Measurements from ENCODE around the gene RTN4RL1. TPM values are rescaled to one million over a fixed set of nuclear protein-coding genes. Genes with fewer than 3 reads are reported as not detected.
A peak's percentile ranks its signal among the peaks of the same experiment; 100 is the strongest.

RTN4RL1 gene
- total RNA-seq, 4 donors from 2014 or later: 1.4 to 4.9 (median 1.9) TPM; not detected in 1

DNA sequence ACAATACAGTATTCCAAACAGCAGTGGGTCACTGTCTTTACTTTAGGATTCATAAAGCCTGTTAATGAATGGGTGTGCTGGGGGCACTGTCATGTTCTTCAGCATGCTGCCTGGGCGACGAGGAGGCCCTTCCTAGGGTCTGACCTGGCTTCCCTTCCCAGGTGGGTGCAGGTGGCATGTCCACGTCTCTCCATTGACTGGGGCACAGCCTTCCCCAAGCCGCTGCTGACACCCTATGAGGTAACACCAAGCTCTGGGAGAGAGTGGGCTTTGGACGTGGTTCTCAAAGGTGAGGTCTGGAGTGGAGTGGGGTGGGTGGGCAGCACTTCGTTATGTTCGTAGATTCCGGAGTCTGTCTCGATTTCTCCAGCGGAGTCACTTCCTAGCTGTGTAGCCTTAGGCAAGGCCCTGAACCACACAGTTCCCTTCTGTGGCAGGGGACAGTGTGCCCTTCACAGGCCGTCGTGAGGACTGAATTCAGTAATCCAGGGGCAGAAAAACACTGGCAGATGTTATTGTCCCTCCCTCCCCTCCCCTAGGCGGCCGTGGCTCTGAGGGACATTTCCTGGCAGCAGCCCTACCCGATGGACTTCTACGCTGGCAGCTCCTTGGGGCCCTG lies 15.9 kb upstream of the RTN4RL1 start:
- DNase-seq: no peak
- Histone ChIP-seq H3K4me3 (peak overlapping the region; percentile 47 to 60), H3K27ac (peak overlapping the region; percentile 85 to 86), H3K27me3 (no peaks in the 10 kb centered on the region), H3K36me3 (no peaks in the 10 kb centered on the region), H3K9me3 (no peaks in the 10 kb centered on the region), H3K4me1 (peaks cover 0 to 9% of the 10 kb centered on the region in 2 donors)
- intact Hi-C loops (cut with DNase I; ENCODE audit: low total_unique reads): no loop called here
- TF ChIP-seq POLR2A (IDR thresholded peaks at IDR 0.05): no peak
- TF ChIP-seq, protein P1, sequence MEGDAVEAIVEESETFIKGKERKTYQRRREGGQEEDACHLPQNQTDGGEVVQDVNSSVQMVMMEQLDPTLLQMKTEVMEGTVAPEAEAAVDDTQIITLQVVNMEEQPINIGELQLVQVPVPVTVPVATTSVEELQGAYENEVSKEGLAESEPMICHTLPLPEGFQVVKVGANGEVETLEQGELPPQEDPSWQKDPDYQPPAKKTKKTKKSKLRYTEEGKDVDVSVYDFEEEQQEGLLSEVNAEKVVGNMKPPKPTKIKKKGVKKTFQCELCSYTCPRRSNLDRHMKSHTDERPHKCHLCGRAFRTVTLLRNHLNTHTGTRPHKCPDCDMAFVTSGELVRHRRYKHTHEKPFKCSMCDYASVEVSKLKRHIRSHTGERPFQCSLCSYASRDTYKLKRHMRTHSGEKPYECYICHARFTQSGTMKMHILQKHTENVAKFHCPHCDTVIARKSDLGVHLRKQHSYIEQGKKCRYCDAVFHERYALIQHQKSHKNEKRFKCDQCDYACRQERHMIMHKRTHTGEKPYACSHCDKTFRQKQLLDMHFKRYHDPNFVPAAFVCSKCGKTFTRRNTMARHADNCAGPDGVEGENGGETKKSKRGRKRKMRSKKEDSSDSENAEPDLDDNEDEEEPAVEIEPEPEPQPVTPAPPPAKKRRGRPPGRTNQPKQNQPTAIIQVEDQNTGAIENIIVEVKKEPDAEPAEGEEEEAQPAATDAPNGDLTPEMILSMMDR (IDR thresholded peaks at IDR 0.05): no peak

DNA sequence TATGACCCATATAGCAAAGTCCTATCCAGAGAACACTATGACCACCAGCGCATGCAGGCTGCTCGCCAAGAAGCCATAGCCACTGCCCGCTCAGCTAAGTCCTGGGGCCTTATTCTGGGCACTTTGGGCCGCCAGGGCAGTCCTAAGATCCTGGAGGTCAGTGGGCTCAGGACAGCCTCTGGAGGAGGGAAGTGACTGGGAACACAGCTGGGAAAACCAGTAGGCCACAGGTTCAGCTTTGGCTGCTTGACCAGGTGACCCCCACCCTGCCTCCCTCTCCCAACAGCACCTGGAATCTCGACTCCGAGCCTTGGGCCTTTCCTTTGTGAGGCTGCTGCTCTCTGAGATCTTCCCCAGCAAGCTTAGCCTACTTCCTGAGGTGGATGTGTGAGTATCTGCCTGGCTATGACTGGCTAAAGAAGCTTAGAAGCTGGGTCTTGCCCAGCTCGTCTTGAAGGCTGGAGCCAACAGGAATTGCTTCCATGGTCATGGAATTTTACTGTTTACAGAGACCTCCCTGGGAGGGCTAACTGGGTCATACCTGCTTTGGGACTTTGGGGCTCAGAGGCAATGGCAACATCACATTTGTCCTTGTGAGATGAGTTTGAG lies 15.2 kb upstream of the RTN4RL1 start:
- Histone ChIP-seq H3K27ac (no peak overlapping the region), H3K4me1 (peaks cover 0 to 9% of the 10 kb centered on the region in 2 donors), H3K36me3 (no peaks in the 10 kb centered on the region), H3K9me3 (no peaks in the 10 kb centered on the region), H3K27me3 (no peaks in the 10 kb centered on the region), H3K4me3 (no peak overlapping the region)
- intact Hi-C loops (cut with DNase I; ENCODE audit: low total_unique reads): no loop called here
- TF ChIP-seq, protein P1 (IDR thresholded peaks at IDR 0.05): no peak
- TF ChIP-seq POLR2A (IDR thresholded peaks at IDR 0.05): no peak
- DNase-seq: peak in 1 of 2 donors; percentile 19

DNA sequence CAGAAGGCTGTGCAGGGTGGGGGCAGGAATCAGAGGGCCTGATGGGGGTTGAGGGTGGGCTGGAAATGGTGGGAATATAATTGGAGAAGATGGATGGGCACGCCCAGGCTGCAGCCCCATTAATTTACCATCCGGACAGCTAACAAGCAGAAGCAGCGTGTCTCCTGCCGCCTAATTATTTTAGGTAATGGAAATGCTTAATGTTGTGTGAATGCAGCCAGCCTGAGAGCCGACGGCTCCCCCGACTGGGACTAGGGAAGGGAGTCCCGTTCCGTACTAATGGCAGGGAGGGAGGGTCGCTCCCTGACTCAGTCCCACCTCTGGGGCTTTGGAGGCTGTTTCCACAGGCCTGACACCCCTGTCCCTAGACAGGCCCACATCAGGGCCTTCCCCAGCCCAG lies 12.0 kb upstream of the RTN4RL1 start:
- no peak for DNase-seq
- Histone ChIP-seq H3K9me3 (no peaks in the 10 kb centered on the region), H3K27me3 (no peaks in the 10 kb centered on the region), H3K36me3 (no peaks in the 10 kb centered on the region), H3K4me1 (peaks cover 0 to 2% of the 10 kb centered on the region in 2 donors), H3K27ac (no peak overlapping the region), H3K4me3 (no peak overlapping the region)
- TF ChIP-seq, protein P1 (IDR thresholded peaks at IDR 0.05): no peak
- TF ChIP-seq POLR2A (IDR thresholded peaks at IDR 0.05): no peak
- intact Hi-C loops (cut with DNase I; ENCODE audit: low total_unique reads): no loop called here

DNA sequence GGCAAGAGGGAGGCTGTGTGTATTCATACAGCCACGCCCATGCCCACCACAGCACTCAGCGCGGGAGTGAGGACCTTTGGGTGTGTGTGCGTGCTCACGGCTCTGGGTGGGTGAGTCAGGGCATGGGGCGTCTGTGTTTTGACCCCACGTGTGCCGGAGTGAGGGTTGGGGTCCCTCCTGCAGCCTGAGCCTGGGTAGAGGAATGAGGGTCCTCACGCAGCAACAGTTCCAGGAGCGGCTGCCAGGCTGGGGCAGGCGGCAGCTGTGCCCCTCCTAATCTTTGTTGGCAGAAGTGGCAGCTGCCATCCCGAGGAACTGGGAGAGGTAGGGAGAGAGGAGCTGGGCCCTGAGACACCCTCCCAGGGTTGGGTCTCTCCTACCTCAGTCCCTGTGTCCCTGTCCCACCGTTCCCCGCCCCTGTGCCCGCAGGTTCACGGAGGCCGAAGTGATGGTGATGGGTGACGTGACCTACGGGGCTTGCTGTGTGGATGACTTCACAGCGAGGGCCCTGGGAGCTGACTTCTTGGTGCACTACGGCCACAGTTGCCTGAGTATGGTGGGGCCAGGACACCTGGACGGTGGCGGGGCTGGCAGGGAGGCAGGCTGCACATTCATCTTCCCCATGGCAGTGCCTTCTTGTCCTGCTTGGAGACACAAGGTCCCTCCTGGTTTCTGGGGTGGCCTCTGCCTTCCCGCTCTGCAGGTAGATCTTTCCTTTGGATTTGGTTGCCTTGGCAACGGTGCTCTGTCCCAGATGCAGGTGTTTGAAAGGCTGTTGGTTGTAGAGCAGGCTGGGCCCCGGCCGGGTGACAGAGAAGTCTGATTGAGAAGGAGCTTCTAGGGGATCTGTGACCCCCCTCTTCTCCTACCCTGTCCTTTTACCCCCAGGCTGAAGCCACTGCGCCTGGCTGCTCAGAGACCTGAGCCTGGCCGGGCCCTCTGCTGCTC lies 10.7 kb upstream of the RTN4RL1 start:
- intact Hi-C loops (cut with DNase I; ENCODE audit: low total_unique reads): no loop called here
- Histone ChIP-seq H3K27me3 (no peaks in the 10 kb centered on the region), H3K4me3 (no peak overlapping the region), H3K4me1 (peaks cover 0 to 12% of the 10 kb centered on the region in 2 donors), H3K27ac (no peak overlapping the region), H3K36me3 (no peaks in the 10 kb centered on the region), H3K9me3 (no peaks in the 10 kb centered on the region)
- TF ChIP-seq, protein P1 (IDR thresholded peaks at IDR 0.05): no peak
- no peak for TF ChIP-seq POLR2A (IDR thresholded peaks at IDR 0.05)
- DNase-seq: no peak
